ENCODE results near the gene NUDT14.

The NUDT14 gene

GRCh38 chr14:105180592-105181548 lies at the start of gene NUDT14:
Gene NUDT14 (minus strand): TSS chr14:105181312. CDS start chr14:105181209, 103 bp downstream.
- FAIRE-seq: no peak

- no peak for FAIRE-seq
Measured at GRCh38 chr14:105229099-105229655, 48.1 kb upstream of the NUDT14 start.

- no peak for FAIRE-seq
Measured at GRCh38 chr14:105228562-105228961, 47.5 kb upstream of the NUDT14 start.

- no peak for FAIRE-seq
Measured at GRCh38 chr14:105227346-105227745, 46.2 kb upstream of the NUDT14 start.

GRCh38 chr14:105226198-105226597 lies 45.1 kb upstream of the NUDT14 start:
- FAIRE-seq: no peak

GRCh38 chr14:105224845-105225570 lies 43.9 kb upstream of the NUDT14 start:
- no peak for FAIRE-seq

GRCh38 chr14:105223770-105224544 lies 42.8 kb upstream of the NUDT14 start:
- FAIRE-seq: no peak

GRCh38 chr14:105223260-105223659 lies 42.1 kb upstream of the NUDT14 start:
- no peak for FAIRE-seq

GRCh38 chr14:105221598-105222178 lies 40.6 kb upstream of the NUDT14 start:
- no peak for FAIRE-seq

- no peak for FAIRE-seq
Measured at GRCh38 chr14:105220699-105221597, 39.8 kb upstream of the NUDT14 start.

GRCh38 chr14:105219753-105220152 lies 38.6 kb upstream of the NUDT14 start:
- no peak for FAIRE-seq

- FAIRE-seq: no peak
Measured at GRCh38 chr14:105219043-105219612, 38.0 kb upstream of the NUDT14 start.

- FAIRE-seq: no peak
Measured at GRCh38 chr14:105218611-105219010, 37.5 kb upstream of the NUDT14 start.

GRCh38 chr14:105217774-105218173 lies 36.7 kb upstream of the NUDT14 start:
- no peak for FAIRE-seq

GRCh38 chr14:105216490-105217247 lies 35.6 kb upstream of the NUDT14 start:
- FAIRE-seq: no peak

GRCh38 chr14:105215602-105216001 lies 34.5 kb upstream of the NUDT14 start:
- no peak for FAIRE-seq

- no peak for FAIRE-seq
Measured at GRCh38 chr14:105214324-105214915, 33.3 kb upstream of the NUDT14 start.

GRCh38 chr14:105213361-105213760 lies 32.2 kb upstream of the NUDT14 start:
- no peak for FAIRE-seq

GRCh38 chr14:105212541-105213300 lies 31.6 kb upstream of the NUDT14 start:
- FAIRE-seq: no peak
